Kidney (tissue), 14 donors: ENCODE measurements around the gene RMND5B. TPM values are rescaled to one million over a fixed set of nuclear protein-coding genes. Genes with fewer than 3 reads are reported as not detected.

Experiments
- DNase-seq, 5 donors: peaks; one replicate each; pipeline ENCODE4 v3.0.0-alpha.2; 2013 to 2020
- FAIRE-seq: peaks from 2 replicates; lab custom pipeline; 2012; peaks lifted over from hg19 to GRCh38; lab: Jason Lieb, UNC
- H3K27ac ChIP-seq, 2 donors: one replicate each; pipeline ENCODE4 v1.7.0; 2013; ENCODE audit warnings: low read depth in 2 of 2, low read length in 2 of 2, inconsistent platforms in 1 of 2
- H3K27me3 ChIP-seq: one replicate; pipeline ENCODE4 v1.7.1; 2013; ENCODE audit warnings: low read length, inconsistent platforms; ENCODE audit not compliant: control insufficient read depth, insufficient read depth
- H3K36me3 ChIP-seq, 3 donors: one replicate each; pipeline versions ENCODE4 v1.7.0 to v1.7.1; 2013; ENCODE audit warnings: low read length in 3 of 3, control low read depth in 1 of 3, inconsistent platforms in 1 of 3; ENCODE audit not compliant: insufficient read depth in 3 of 3, control insufficient read depth in 2 of 3
- H3K4me1 ChIP-seq, 3 donors: one replicate each; pipeline versions ENCODE4 v1.7.0 to v1.7.1; 2013; ENCODE audit warnings: low read length in 3 of 3, inconsistent platforms in 1 of 3, low read depth in 1 of 3; ENCODE audit not compliant: control insufficient read depth in 2 of 3, insufficient read depth in 2 of 3
- H3K4me3 ChIP-seq, 3 donors: one replicate each; pipeline versions ENCODE4 v1.7.0 to v1.8.1; 2013; ENCODE audit warnings: low read length in 3 of 3, control low read depth in 1 of 3, inconsistent platforms in 1 of 3
- H3K9ac ChIP-seq, 3 donors: one replicate each; pipeline versions ENCODE4 v1.7.0 to v1.7.1; 2013; ENCODE audit warnings: low read length in 3 of 3, control low read depth in 1 of 3, inconsistent platforms in 1 of 3
- H3K9me3 ChIP-seq, 3 donors: one replicate each; pipeline versions ENCODE4 v1.7.0 to v1.7.1; 2013; ENCODE audit warnings: low read length in 3 of 3, control low read depth in 1 of 3, inconsistent platforms in 1 of 3; ENCODE audit not compliant: control insufficient read depth in 2 of 3, insufficient read depth in 1 of 3
- CTCF ChIP-seq: IDR thresholded peaks from 3 replicates; pipeline ENCODE4 v1.5.1; 2012; ENCODE audit warnings: mild to moderate bottlenecking, moderate library complexity, borderline replicate concordance; ENCODE audit not compliant: insufficient read depth; ENCODE audit errors: extremely low read depth
- intact Hi-C: fragments of 100-400 bp; cut with DNase I; formaldehyde crosslinking; loops from one replicate; pipeline ENCODE4 v1.11.1; 2022
- polyA plus RNA-seq: library from polyadenylated mRNA; stranded (reverse); fragments of 350-450 nt; fragmentation: Illumina TruSeq; extraction: RNeasy Lipid Tissue Mini Kit (QIAGEN cat#74804); gene quantifications from one replicate; pipeline ENCODE4 v1.2.3, GENCODE V29; 2014; ENCODE audit warnings: low read depth, low replicate concordance; ENCODE audit not compliant: insufficient read depth
- total RNA-seq: library from RNA; stranded (reverse); fragmentation: NEBNext Ultra II Directional; extraction: Animal tissue kit (Norgen Biotek cat#: 25700); gene quantifications from one replicate; pipeline ENCODE4 v1.2.1, GENCODE V29; 2021
- donor health status: control.
- donor health status: control.
- donor health status: control.
- donor health status: control.
- donor health status: control.
- donor health status: DM: yes; HTN: yes; CAD: no.
- donor health status: Normal renal cell carcinoma (clear cell type).

The RMND5B gene
- total and polyA plus RNA-seq, 2 donors from 2014 or later, result 36.6 to 45.3 TPM

- no peak overlapping the region for H3K9ac ChIP-seq
- intact Hi-C loops, result no loop called here
- no peak for TF ChIP-seq CTCF
- no peaks in the 10 kb centered on the region for H3K27me3 ChIP-seq
- no peak overlapping the region for H3K4me3 ChIP-seq
- H3K36me3 ChIP-seq, result no peaks in the 10 kb centered on the region
- peaks cover 0 to 2% (median 0%) of the 10 kb centered on the region in 3 donors for H3K9me3 ChIP-seq
- FAIRE-seq, result no peak
- DNase-seq, result no peak
- H3K27ac ChIP-seq, result no peak overlapping the region
- no peaks in the 10 kb centered on the region for H3K4me1 ChIP-seq
Observed at GRCh38 chr5:178180141-178180863, 49.5 kb downstream of the RMND5B start.

- intact Hi-C loops, result no loop called here
- no peaks in the 10 kb centered on the region for H3K36me3 ChIP-seq
- DNase-seq (no peak), FAIRE-seq (no peak)
- no peak overlapping the region for H3K4me3 ChIP-seq
- no peaks in the 10 kb centered on the region for H3K27me3 ChIP-seq
- H3K4me1 ChIP-seq, result no peaks in the 10 kb centered on the region
- TF ChIP-seq CTCF, result no peak
- H3K27ac ChIP-seq, result no peak overlapping the region
- peaks cover 0 to 2% (median 0%) of the 10 kb centered on the region in 3 donors for H3K9me3 ChIP-seq
- H3K9ac ChIP-seq, result no peak overlapping the region
Observed at GRCh38 chr5:178182158-178182876, 51.5 kb downstream of the RMND5B start.

GRCh38 chr5:178186427-178186826 lies 55.6 kb downstream of the RMND5B start:
- H3K27ac ChIP-seq, result no peak overlapping the region
- intact Hi-C loops, result no loop called here
- H3K27me3 ChIP-seq, result no peaks in the 10 kb centered on the region
- no peaks in the 10 kb centered on the region for H3K36me3 ChIP-seq
- no peaks in the 10 kb centered on the region for H3K4me1 ChIP-seq
- H3K4me3 ChIP-seq, result no peak overlapping the region
- DNase-seq (no peak), FAIRE-seq (no peak)
- no peak overlapping the region for H3K9ac ChIP-seq
- no peak for TF ChIP-seq CTCF
- no peaks in the 10 kb centered on the region for H3K9me3 ChIP-seq
